Suprapubic skin (tissue), 4 donors: ENCODE data around the gene PCBP3.

Experiments
- EP300 ChIP-seq: sonication (generic); formaldehyde crosslinking; IDR thresholded peaks from one replicate; pipeline ENCODE4 v1.6.1; 2017; ENCODE audit warnings: antibody characterized with exemption
- POLR2A ChIP-seq, 2 donors: fragments of 450-650 bp; IDR thresholded peaks; one replicate each; pipeline ENCODE4 v1.6.1; 2017; ENCODE audit warnings: antibody characterized with exemption in 2 of 2, mild to moderate bottlenecking in 2 of 2, moderate library complexity in 2 of 2
- POLR2AphosphoS5 ChIP-seq, 3 donors: sonication (generic); formaldehyde crosslinking; IDR thresholded peaks; one replicate each; pipeline ENCODE4 v1.6.1; 2017; ENCODE audit warnings: antibody characterized with exemption in 3 of 3
- TF ChIP-seq, protein P1 (sequence below), 2 donors: fragments of 200-600 bp in 1 of 2; fragments of 450-650 bp in 1 of 2; sonication (generic) in 1 of 2; IDR thresholded peaks; one replicate each; pipeline ENCODE4 v1.5.1; 2016 to 2019; ENCODE audit warnings: antibody characterized with exemption in 2 of 2, mild to moderate bottlenecking in 1 of 2, moderate library complexity in 1 of 2

DNA sequence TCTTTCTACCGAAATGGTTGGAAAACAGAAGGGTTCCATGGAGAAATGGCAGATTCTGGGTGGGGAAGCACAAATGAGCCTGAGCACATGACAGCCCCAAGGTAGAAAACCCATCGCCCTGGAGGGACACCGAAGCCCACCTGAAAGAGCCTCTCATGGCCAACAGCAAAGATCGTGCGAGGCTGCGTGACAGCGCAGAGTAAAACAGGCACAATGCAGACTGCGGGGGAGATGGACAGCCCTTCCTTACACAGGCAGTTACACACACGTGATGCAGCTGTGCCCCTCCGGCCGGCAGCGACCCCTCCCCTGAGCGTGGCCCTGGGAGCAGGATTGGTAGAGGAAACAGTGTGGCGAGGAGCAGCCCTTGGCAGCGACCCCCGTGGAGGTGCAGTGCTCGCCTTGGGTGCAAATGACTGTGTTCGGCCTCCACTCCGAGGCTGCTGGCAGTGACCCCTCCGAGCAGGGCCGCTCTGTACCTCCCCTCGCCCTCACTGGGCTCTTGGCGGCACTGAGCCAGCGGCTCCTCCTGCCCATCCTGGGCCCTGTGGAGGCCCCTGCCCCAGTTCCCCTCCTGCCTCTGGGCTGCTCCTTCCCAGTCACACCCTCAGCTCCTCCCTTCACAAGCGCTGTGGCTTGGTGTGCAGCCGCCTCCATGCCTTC is 217.1 kb downstream of the PCBP3 start:
- TF ChIP-seq POLR2A (IDR thresholded peaks at IDR 0.05), result no peak
- TF ChIP-seq, protein P1, sequence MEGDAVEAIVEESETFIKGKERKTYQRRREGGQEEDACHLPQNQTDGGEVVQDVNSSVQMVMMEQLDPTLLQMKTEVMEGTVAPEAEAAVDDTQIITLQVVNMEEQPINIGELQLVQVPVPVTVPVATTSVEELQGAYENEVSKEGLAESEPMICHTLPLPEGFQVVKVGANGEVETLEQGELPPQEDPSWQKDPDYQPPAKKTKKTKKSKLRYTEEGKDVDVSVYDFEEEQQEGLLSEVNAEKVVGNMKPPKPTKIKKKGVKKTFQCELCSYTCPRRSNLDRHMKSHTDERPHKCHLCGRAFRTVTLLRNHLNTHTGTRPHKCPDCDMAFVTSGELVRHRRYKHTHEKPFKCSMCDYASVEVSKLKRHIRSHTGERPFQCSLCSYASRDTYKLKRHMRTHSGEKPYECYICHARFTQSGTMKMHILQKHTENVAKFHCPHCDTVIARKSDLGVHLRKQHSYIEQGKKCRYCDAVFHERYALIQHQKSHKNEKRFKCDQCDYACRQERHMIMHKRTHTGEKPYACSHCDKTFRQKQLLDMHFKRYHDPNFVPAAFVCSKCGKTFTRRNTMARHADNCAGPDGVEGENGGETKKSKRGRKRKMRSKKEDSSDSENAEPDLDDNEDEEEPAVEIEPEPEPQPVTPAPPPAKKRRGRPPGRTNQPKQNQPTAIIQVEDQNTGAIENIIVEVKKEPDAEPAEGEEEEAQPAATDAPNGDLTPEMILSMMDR (IDR thresholded peaks at IDR 0.05), result no peak
- TF ChIP-seq POLR2AphosphoS5 (IDR thresholded peaks at IDR 0.05), result no peak
- no peak for TF ChIP-seq EP300
